ENCODE results near the gene MAT2A.
"Not testable (repeated sequence)": the region's sequence is repeated elsewhere in the genome, so short reads cannot be mapped to it uniquely, and the experiment has no call there.

Gene MAT2A

DNA sequence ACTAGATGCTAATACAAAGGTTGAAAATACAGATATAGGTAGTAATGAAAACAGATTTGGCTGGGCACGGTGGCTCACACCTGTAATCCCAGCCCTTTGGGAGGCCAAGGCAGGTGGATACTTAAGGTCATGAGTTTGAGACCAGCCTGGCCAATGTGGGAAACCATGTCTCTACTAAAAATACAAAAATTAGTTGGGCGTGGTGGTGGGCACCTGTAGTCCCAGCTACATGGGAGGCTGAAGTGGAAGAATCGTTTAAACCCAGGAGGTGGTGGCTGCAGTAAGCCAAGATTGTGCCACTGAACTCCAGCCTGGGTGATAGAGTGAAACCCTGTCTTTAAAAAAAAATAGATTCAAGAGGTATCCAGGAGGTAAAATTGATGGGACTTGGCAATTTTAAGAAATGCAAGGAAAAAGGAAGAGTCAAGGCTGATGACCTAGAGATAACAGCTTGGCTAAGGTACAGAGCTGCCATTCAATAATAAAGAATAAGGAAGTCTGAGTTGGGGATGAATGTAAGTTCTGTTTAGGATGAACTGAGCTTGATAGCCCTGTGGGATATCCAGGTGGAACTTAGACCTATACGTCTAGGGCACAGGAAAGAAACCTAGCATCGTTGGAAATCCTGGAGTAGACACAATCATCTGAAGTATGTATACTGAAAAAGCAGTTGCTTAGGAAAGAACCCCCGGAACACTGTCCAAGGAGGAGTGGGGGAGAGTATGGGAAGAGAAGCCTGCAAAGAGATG, 9.1 kb downstream of the MAT2A start:
- DNase-seq (ENCODE audit: low spot score), result no peak

DNA sequence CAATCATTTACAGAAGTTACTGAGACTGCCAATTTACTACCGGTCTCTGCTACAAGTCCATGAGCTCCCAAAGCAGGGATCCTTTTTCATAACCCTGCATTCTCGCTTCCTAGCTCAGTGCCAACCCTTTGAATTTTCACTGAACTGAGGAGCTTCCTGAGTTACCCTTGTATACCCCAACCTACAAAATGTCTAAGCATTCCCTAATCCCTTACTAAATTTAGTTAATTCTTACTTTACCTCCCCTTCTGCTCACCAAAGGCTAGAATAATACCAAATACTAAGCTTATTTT, 9.6 kb downstream of the MAT2A start:
- no peak for DNase-seq (ENCODE audit: low spot score)

DNA sequence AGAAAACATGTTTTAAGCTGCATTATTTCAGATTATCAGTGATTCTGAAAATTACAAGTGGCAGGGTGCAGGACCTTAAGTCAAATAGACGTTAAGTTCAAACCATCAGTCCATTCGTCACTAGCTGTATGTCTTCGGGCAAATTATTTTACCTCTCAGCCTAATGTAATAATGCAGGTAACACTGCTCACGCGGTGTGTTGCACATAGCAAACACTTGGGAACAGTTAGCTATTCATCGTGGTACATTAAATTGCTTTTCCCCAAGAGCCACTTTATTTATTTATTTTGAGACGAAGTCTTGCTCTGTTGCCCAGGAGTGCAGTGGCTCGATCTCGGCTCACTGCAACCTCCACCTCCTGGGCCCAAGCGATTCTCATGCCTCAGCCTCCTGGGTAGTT, 10.1 kb downstream of the MAT2A start:
- no peak for DNase-seq (ENCODE audit: low spot score)

DNA sequence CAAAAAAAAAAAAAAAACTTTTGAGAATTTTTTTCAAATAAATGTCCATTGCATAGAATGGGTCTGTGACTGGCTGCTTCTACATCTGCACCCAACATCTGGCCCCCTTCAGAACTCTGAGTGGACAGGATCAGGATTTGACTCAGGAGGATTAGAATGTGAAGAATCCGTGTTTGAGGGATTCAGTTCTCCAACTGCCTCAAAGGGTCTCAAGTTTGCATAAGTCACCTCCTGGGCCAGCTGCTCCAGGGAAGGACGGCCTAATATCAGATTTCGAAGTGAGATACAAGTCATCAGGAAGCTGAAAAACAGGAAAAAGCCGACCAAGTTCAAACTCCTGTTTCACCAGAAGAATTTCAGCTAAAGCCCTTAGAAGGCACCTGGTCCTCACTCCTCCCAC, 10.9 kb downstream of the MAT2A start:
- DNase-seq (ENCODE audit: low spot score), result peak; percentile 90

DNA sequence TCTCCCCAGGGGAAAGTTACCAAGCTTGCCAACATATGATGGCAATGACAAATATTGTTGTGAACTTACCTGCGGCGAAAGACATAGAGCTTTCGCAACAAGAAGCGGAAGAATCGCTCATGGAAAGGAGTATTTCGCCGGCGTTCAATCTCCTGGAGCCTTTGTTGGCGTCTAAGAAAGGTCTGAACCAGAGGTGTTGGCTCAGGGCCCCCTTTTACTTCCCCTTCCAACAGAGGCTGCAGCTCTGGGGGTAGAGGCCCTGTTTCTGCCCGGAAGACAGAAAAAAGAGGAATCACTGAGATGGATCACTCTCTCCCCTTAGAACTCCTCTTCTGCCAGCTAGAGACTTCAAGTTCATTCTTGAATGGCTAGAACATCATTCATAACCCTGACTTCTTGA, 11.5 kb downstream of the MAT2A start:
- DNase-seq (ENCODE audit: low spot score), result no peak

DNA sequence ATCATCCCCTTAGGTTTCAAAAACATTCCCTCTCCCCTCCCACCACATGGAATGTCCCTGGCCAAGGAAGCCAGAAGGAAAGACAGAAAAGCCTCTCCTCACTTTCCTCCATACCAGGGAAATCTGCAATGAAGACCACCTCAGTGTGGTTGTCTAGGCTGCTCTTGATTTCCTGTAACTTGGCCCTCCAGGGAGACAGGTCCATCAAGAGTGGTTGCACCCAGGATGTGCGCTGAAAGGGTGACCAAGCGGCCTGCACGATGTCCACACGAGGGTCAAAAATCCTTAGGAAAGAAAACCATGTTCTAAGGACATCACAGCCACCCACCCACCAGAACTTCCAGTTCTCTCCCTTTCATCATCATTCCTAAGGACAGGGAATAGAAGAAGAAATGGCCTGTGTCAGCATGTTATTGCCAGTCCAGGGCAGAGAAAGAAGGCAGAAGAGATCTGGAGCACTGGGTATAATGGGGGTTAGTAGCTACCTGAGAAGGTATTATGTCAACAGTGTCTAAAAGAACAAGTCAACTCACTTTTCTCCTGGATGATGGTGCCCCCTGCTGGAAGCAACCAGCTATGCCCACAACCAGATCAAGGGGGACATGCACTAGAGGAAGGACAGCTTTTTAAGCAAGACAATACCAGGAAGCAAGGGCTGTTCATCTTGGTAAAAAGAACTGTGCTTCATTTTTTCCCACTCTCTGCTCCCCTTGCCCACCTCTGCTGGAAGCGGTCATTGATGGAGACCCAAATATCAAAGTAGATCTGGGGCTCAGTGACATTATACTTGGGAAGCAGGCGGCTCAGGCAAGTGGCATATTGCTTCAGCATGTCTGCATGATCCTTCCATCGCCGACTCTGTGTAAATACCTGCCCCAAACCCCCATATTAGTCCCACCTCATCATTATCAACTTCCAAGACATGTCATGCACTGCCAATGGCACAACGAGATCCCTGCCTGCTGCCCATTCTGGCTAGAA, 13.0 kb downstream of the MAT2A start:
- DNase-seq (ENCODE audit: low spot score), result peak; percentile 70

DNA sequence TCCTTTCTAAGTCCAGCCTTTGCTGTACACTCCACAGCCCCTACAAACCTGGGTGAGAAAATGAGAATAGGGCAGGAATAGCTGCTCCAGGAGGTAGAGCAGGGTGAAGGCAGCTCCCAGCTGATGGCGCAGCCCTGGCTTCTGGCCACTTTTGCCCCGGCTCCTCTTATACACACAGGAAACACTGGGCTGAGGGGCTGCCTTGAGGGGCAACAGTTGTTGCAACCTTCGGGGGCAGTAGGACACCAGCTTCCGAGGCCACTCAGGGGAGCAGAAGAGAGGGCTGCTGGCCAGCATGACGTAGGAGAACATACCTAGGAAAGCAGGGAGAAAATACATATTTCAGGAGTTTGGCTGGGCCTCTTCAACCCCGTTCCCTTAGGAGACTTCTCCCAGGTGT, 14.2 kb downstream of the MAT2A start:
- DNase-seq (ENCODE audit: low spot score), result no peak

DNA sequence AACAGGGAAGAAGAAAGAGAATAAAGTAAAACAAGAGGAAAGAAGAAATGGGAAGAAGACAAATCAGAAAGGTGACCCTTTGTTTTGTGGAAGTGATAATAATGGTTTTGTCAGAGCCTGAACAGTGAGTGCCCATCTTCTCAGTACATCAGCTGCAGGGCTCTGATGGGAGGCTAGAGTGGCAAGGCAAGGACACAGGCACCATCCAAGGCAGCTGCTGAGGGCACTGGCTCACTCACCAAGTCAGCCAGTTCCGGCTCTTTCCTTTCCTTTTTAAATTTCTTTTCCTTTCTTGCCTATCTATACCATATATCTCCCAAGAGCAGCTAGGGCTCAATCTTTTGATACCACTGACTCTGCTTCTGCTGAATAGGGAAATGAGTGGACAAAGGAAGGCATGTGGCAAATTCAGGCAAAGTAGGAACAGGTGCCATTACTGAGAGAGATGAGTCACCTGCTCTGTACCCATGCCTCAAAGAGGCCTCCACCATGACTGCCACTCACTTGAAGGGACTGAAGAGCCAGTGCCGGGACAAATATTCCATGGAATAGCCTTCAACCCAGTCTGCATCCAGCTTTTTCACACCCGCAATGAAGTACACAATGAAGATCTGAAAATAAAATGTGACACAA, 16.1 kb downstream of the MAT2A start:
- DNase-seq (ENCODE audit: low spot score), result no peak

DNA sequence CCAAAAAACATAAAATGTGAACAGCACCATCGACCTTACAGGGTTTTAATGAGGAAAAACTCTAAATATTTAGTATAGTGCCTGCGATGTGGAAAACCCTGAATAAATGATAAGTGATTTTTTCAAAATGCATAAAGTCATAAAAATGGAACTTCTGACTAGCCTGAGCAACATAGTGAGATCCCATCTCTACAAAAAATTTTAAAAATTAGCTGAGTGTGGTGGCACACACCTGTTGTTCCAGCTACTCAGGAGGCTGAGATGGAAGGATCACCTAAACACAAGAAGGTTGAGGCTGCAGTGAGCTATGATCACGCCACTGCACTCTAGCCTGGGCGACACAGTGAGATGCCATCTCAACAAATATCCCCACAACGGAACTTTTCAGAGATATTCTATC, 18.2 kb downstream of the MAT2A start:
- DNase-seq (ENCODE audit: low spot score), result no peak

DNA sequence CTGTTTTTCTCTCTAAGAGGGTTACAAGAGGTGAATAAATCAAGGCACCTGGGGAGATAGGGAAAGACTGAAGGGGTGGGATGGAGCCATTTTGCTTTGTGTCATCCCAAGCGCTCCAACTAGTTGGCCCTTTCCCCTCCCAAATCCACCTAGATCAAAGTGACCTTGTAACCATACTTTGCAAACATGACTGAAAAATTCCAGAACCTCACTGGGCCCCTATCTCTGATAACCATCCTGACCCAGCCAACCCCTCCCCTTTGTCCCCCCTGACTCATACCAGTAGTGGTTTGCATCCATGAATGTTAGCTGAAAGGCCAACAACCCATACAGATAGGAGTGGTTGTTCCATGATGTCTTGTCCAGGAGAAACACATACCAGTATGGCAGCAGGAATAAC, 19.2 kb downstream of the MAT2A start:
- no peak for DNase-seq (ENCODE audit: low spot score)

DNA sequence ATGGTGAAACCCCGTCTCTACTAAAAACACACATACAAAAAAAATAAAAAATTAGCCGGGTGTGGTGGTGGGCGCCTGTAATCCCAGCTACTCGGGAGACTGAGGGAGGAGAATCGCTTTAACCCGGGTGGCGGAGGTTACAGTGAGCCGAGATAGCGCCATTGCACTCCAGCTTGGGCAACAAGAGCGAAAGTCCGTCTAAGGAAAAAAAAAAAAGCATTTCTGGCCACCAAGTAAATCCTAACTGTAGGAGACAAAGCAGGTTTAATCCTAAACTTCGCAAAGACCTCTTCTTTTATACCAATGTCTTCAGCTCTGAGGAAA, 21.4 kb downstream of the MAT2A start:
- DNase-seq (ENCODE audit: low spot score), result not testable (repeated sequence)

DNA sequence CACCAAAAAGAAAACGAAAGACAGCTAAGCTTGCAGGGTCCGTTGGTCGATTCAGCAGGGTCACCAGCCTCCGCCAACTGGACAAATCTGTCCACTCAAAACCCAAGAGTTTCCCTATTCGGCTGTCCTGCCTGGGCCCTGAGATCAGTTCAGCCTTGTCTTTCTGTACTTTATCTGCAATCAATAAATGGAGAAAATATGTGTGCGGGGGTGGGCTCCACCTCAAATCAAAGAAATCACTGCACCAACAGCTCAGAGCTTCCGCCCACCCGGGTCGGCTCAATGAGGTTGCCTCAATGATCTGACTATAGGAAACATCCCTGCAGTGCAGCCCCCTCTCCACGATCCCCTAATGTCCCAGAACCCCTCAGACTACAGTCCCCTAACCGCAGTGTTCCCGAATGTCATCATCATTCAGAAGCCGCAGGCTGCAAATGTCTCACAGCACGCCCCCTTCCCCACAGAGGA, 21.9 kb downstream of the MAT2A start:
- DNase-seq (ENCODE audit: low spot score), result no peak

DNA sequence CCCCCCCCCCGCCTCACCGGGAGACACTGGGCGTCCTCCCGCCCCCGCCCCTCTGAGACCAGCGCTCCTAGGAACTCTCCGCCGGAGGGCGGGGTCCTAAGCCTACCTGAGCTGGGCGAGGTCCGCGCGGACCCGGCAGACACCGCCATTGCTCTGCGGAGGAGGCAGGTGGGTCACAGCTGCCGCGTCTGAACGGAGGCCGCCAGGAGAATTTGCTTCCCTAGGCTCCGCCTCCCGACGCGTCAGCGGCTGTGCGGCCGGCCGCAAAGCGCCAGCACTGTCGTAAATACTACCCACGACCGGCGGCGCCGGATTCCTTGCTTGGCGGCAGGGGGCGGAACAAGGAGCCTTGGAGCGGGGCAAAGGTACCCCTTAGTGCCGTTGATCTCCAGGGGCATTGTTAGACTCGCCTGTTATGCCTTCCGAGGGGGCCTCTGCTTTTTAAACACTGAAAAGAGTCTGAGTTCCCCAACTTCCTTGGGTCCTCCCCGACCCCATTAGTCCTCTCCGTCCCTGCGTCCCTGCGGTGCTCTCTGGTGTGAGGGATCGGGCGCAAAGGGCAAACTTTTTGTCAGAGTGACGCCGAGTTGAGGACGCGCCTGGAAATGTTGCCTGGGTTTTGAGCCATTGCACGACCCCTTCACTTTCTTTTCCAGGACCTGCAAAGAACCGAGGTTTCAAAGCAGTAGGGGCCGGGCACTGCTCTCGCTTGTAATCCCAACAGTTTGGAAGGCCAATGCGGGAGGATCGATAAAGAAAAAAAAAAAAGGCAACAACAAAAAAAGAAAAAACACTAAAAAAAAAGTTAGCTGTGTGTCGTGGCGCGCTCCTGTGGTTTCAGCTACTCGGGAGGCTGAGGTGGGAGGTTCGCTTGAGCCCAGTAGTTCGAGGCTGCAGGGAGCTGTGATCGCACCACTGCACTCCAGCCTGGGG, 22.6 kb downstream of the MAT2A start, which contains the start of gene GGCX:
Gene GGCX, minus strand, starts transcription at position 214 of the 933 bp plus-strand sequence. Its CDS starts 65 bp downstream, at position 149.
- DNase-seq (ENCODE audit: low spot score), result peak; percentile 94

DNA sequence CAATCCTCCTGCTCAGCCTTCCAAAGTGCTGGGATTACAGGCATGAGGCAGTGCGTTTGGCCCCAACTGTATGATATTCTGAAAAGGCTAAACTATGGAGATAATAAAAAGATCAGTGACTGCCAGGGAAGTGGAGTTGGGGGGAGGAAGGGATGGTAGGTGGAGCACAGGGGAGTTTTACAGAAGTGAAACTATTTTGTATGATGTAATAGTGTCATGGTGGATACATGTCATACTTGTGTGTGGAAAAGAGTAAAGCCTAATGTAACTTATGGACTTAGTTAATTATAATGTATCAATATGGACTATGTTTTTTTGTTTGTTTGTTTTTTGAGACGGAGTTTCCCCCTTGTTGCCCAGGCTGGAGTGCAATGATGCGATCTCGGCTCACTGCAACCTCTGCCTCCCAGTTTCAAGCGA, 25.2 kb downstream of the MAT2A start:
- DNase-seq (ENCODE audit: low spot score), result no peak

DNA sequence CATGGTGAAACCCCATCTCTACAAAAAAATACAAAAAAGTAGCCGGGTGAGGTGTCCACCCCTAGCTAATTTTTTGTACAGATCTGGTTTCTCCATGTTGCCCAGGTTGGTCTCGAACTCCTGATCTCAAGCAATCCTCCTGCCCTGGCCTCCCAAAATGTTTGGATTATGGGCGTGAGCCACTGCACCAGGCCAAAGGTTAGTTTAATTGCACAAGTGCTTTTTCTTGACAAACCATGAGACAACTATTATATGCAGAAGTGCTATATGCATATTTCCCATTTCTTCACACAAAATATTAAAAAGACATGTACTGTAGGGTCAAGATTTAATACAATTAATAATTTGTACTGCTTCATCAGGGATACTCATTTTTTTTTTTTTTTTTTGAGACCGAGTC, 27.3 kb downstream of the MAT2A start:
- DNase-seq (ENCODE audit: low spot score), result no peak

DNA sequence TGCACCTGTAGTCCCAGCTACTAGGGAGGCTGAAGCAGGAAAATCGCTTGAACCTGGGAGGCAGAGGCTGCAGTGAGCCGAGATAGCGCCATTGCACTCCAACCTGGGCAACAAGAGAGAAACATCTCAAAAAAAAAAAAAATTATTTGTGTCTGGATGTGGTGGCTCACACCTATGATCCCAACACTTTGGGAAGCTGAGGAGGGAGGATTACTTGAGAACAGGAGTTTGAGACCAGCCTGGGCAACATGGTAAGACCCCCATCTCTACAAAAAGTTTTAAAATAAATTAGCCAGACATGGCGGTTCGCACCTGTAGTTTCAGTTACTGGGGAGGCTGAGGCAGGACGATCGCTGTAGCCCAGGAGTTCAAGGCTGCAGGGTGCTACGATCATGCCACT, 36.8 kb downstream of the MAT2A start:
- no peak for DNase-seq (ENCODE audit: low spot score)

DNA sequence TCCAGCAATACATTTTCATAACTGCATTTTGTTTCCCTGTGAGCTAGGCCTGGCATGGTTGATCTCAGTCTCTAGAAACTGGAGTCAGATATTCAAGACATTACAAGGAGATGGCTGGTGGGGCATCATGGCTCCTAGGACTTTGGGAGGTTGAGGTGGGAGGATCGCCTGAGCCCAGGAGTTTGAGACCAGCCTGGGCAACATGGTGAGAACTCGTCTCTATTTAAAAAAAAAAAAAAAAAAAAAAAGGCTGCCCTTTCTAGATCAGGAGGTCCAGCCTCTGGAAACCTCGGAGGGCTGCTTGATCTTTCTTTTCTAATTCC, 38.1 kb downstream of the MAT2A start:
- no peak for DNase-seq (ENCODE audit: low spot score)

DNA sequence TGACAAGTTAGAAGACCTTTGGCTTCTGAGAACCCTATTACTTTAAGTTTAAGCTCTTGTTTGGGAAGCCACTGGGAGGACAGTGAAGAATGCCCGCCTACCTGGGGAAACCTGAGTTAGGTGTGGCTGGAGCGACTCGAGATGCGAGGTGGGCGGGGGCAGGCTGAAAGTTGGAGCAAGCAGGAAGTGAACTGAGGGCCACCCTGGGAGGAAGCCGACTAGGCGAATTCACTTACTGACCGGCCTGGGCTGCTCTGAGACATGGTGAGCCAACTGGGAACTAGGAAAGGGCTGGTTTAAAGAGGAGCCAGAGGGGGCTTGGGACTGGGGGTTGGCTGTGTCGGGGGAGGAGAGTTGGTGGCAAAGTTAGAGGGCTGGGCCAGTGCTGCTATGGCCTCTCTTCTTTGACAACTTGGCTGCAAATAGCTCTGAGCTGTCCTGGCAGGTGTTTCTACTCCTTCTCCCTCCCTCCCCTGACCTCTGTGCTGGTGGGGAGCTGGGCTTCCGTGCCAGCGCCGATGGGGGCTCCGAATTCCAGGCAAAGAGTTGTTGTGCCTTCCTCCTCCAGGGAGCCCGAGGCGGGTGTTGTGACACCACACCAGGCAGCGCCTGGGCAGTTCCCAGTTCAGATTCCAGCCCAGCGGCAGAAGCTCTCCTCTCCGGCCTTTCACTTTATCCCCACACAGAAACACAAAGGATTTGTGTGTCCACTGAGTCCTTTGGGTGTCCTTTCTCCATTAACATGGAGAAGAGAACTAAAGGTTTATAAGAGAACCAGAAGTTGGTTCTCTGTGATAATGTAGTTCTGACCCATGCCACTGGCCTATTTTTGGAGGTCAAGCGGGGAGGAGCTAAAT, 38.6 kb downstream of the MAT2A start, which contains the start of gene VAMP8:
Gene VAMP8, plus strand, starts transcription at position 201 of the 857 bp plus-strand sequence. Its CDS starts 61 bp downstream, at position 262.
- DNase-seq (ENCODE audit: low spot score), result no peak

DNA sequence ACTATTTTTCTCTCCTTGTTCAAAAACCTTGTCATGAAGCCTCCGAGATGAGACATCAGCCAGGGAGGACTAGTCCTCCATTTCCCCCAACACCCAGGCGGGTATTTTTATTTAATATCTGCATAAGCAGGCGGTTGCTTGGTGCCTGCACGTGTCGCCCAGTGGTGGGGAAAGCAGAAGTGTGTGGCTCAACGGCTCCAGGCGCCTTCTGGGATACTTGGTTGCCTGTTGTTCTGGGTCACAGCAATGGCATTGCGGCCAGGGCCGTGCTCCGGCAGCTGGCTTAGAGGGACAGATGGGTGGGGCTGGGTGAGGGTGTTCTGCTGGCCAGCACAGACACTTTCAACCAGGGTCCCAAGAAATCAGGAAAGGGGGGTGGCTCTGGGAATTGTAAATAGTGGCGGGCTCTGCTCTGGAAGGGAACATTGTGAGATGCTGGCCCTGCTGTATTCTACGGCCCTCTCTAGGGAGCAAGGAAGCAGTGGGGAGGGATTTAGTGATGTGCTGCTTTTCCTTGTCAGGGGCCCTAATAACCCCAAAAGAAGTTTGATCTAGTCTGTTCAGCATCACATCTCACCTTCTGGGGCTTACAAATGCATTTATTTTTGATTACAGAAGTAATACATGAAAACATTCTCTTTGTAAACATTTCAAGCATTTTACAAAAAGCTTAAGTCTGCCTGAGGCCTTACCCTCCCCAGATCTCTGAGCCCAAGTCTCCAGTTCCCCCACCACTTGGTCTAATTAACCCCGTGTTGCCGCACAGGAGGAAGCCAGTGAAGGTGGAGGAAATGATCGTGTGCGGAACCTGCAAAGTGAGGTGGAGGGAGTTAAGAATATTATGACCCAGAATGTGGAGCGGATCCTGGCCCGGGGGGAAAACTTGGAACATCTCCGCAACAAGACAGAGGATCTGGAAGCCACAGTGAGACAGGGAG, 39.5 kb downstream of the MAT2A start:
- DNase-seq (ENCODE audit: low spot score), result no peak
